ENCODE measurements around the gene ZNF526. TPM values are rescaled to one million over a fixed set of nuclear protein-coding genes. Genes with fewer than 3 reads are reported as not detected.
A peak's percentile ranks its signal among the peaks of the same experiment; 100 is the strongest.

Gene ZNF526
- total and polyA plus RNA-seq, 9 of the 15 experiments (the other 6 are each of a cell fraction or from before 2014, with no cell fraction given) = 1.3 to 17.9 (median 6.2) TPM

- TF ChIP-seq MIER1 (IDR thresholded peaks at IDR 0.05; ENCODE audit: low read depth) (no peak), STAT5B (CRISPR knock-in tag; IDR thresholded peaks at IDR 0.05) (no peak), SP1 (CRISPR knock-in tag; IDR thresholded peaks at IDR 0.05) (0 out of 2 replicates have a peak, but pooled peaks have one; percentile 36), KHSRP (IDR thresholded peaks at IDR 0.05) (no peak), ESRRB (CRISPR knock-in tag; IDR thresholded peaks at IDR 0.05; ENCODE audit: borderline replicate concordance) (no peak), LEF1 (IDR thresholded peaks at IDR 0.05) (no peak), CHD1 (IDR thresholded peaks at IDR 0.05; ENCODE audit: low read length) (peak; percentile 14), CTBP1 (IDR thresholded peaks at IDR 0.05; ENCODE audit: borderline replicate concordance) (no peak), CBFB (CRISPR knock-in tag; IDR thresholded peaks at IDR 0.05) (no peak), TRIM28 (IDR thresholded peaks at IDR 0.05) (no peak), USF1 (CRISPR knock-in tag; IDR thresholded peaks at IDR 0.05) (no peak), E2F6 (IDR thresholded peaks at IDR 0.05; ENCODE audit: borderline replicate concordance in 1 of 2, extremely low read depth in 1 of 2, insufficient read depth in 1 of 2, insufficient read length in 1 of 2, low read depth in 1 of 2, low read length in 1 of 2, poor library complexity in 1 of 2, severe bottlenecking in 1 of 2) (no peak), DPF2 (IDR thresholded peaks at IDR 0.05) (peak; percentile 63; the same call in 1 of the 2 replicates), MITF (IDR thresholded peaks at IDR 0.05) (no peak), GATAD2B (IDR thresholded peaks at IDR 0.05; ENCODE audit: borderline replicate concordance) (no peak), DNMT1 (IDR thresholded peaks at IDR 0.05) (no peak), GTF2F1 (IDR thresholded peaks at IDR 0.05; ENCODE audit: low read depth, low read length) (no peak), PCBP1 (IDR thresholded peaks at IDR 0.05; ENCODE audit: low read depth, low read length, poor library complexity, severe bottlenecking) (no peak), EZH2 (IDR thresholded peaks at IDR 0.05; ENCODE audit: borderline replicate concordance, low read depth, low read length) (no peak), ZC3H8 (IDR thresholded peaks at IDR 0.05) (no peak), CXXC5 (CRISPR knock-in tag; IDR thresholded peaks at IDR 0.05) (no peak), ZFX (CRISPR knock-in tag; IDR thresholded peaks at IDR 0.05) (peak; percentile 75; the same call in 1 of the 2 replicates), HNRNPUL1 (IDR thresholded peaks at IDR 0.05; ENCODE audit: low read length) (no peak), ZBTB34 (CRISPR knock-in tag; IDR thresholded peaks at IDR 0.05) (no peak)
Observed at GRCh38 chr19:42269478-42270345, 49.6 kb downstream of the ZNF526 start (continued).

Data from K562 (cell line).